Activated CD8-positive, alpha-beta memory T cell treated with anti-CD3 and anti-CD28 coated beads for 24 hours (primary cell): ENCODE data around the gene CLSTN1.
"Not testable (repeated sequence)": the region's sequence is repeated elsewhere in the genome, so short reads cannot be mapped to it uniquely, and the experiment has no call there.

ENCODE experiments used
- DNase-seq: peaks from one replicate; pipeline ENCODE4 v3.0.0-alpha.2; 2020

CLSTN1 gene

DNA sequence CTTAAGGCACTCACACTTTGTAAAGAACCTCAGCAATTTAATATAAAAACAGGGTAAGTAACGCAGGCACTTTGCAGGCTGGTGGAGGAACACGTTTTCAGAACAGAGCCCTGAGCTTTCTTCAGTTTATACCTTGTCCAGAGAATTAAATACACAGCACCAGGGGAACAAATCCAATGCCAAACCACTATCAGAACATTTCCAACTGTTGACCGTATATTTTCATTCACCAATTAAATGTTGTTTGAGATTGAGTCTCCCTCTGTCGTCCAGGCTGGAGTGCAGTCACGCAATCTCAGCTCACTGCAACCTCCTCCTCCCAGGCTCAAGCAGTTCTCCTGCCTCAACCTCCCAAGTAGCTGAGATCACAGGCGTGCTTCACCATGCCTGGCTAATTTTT lies 29.7 kb downstream of the CLSTN1 start:
- DNase-seq = no peak

- DNase-seq = no peak
Measured at GRCh38 chr1:9793291-9793690, 30.5 kb downstream of the CLSTN1 start.

- no peak for DNase-seq
Measured at GRCh38 chr1:9792156-9793042, 31.4 kb downstream of the CLSTN1 start.

GRCh38 chr1:9789700-9790099 lies 34.1 kb downstream of the CLSTN1 start:
- not testable (repeated sequence) for DNase-seq

- DNase-seq = peak; percentile 73
Measured at GRCh38 chr1:9787702-9788101, 36.1 kb downstream of the CLSTN1 start.

DNA sequence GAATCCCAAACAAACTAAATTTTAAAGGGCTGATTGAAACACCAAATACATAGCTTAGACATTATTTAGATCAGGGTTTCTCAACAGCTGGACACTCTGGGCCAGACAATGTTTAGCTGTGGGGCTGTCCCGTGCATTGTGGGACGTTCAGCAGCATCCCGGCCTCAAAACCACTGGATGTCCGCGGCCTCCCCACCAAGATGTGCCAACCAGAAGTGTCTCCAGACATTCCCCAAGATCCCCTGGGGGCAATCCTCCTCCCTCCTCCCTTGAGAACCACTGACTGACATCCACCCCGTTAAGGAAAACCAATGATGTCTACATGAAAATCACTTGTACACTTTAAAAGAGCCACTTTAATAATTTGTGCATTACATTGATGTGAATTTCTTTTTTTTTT lies 38.4 kb downstream of the CLSTN1 start:
- no peak for DNase-seq

- peak; percentile 76 for DNase-seq
Measured at GRCh38 chr1:9784508-9785133, 39.1 kb downstream of the CLSTN1 start.

GRCh38 chr1:9782897-9783296 lies 40.9 kb downstream of the CLSTN1 start:
- DNase-seq = no peak

DNA sequence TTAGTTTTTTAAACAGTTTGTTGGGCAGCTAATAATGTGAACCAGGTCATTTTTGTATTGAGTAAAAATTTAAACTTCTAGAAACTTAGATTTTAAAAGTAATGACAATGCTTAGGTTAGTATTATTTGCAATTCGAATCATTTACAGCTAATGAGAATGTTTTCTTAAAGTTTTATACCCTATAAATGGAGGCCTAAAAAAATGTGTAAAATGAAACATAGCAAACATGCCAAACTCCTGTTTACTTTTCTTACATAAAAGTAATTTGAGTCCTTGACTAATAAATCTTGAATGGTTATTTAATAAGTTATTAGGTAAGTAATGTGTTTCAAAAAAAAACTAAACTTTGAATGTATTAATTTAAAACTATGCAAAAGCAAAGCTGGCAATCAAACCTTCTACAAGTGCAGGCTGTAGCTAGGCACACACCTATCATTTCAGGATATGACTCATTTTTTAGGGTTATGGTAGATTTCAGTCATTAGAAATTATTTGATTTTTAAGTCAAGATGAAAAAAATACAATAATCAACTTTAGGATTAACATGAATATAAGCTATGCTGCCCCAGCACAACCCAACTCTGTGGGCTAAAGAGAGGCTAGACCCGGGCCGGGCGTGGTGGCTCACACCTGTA lies 41.5 kb downstream of the CLSTN1 start:
- DNase-seq = no peak

DNA sequence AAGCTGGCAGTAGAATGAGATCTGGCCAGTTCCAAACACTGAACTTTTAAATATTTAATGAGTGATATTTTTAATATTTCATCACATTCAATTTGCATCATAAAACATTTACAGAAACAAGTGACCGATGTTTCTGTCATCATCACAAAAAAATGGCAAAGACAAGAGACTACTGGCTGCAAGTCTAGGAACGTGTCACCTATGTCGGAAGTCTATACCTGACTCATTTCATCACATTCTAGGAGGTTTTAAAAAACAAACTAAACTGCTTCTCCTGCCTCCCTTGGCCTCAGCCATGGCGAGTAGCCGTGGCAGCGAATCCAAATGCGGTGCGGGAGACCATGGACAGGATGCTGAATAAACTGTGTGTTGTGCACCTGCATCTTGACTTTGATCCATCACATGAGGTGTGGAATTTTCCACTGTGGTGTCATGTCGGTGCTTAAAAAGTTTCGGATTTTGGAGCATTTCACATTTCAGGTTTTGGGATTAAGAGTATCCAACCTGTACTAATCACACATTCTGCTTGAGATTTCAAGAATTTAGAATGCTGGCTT lies 43.1 kb downstream of the CLSTN1 start:
- DNase-seq = no peak

GRCh38 chr1:9778905-9779304 lies 44.9 kb downstream of the CLSTN1 start:
- no peak for DNase-seq

- DNase-seq = no peak
Measured at GRCh38 chr1:9776685-9777084, 47.1 kb downstream of the CLSTN1 start.

GRCh38 chr1:9774712-9775679 lies 48.8 kb downstream of the CLSTN1 start:
- no peak for DNase-seq

DNA sequence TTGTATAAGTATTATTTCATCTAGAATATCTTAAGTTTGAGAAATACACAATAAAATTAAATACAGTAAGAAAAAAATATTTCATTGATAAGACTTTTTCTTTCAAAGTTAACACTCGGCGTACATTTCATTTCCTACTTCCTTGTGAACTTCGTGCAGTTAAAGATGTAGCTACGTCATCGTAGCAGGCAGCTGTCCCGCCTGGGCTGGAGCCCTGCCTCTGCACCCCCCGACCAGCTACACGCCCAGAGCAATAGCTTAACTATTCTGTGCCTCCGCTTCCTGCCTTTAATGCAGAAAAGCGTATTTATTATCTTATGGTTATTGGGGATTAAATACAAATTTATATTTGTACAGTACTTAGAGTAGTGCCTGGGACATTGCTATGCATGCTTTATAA lies 53.5 kb downstream of the CLSTN1 start:
- no peak for DNase-seq

DNA sequence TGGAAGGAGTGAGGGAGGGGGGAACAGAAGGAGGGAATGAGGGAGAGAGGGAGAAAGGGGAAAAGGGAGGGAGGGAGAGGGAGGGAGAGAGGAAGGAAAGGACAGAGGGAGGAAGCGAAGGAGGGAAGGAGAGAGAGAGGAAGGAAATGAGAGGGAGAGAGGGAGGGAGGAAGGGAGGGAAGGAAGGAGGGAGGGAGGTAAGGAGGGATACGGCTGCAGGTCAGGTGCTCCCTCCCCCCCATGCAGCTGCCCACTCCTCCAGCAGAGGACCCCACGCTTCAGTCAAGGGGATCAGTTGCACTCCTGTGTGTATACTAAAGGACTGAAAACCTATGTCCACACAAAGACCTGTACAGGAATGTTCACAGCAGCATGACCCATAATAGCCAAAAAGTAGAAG lies 54.8 kb downstream of the CLSTN1 start:
- DNase-seq = no peak

GRCh38 chr1:9767964-9768668 lies 55.6 kb downstream of the CLSTN1 start:
- no peak for DNase-seq

DNA sequence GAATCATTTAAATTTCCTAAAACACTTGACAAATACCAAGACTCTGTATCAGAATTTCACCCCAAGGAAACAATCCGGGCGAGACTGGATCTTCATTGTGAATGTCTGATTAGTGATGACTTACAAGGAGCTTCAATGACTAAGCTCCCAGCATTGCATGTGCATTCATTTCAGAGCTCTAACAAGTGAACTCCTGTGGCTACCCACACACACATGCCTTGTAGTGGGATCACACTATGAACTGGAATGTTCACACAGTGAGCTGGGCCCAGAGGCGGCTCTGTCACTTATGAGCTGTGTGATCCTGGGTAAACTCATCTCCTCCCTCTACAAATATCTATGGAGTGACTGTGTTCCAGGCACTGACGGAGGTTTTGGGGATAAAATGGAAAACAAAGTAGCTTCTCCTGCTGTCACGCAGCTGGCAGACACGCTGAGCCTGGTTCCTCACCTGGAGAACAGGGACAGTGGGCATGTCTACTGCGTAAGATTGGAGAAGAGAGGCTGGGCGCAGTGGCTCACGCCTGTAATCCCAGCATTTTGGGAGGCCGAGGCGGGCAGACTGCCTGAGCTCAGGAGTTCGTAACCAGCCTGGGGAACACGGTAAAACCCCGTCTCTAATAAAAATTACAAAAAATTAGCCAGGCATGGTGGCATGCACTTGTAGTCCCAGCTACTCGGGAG lies 56.9 kb downstream of the CLSTN1 start:
- DNase-seq = no peak

DNA sequence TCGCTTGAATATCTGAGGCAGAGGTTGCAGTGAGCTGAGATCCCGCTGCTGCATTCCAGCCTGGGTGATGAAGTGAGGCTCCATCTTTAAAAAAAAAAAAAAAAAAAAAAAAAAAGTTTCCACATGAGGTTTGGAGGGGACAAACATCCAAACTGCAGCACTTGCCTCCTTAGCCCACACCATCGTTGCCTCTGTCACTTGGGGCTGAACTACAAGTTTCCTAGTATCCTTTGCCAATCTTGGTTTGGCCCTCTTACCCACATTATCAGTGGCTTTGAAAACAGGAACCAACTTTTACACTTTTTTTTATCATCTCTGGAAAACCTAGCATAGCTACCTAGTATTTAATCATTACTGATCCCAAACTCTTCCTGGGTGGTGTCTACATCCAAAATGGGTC lies 59.2 kb downstream of the CLSTN1 start:
- no peak for DNase-seq

- DNase-seq = no peak
Measured at GRCh38 chr1:9763914-9764313, 59.9 kb downstream of the CLSTN1 start.

DNA sequence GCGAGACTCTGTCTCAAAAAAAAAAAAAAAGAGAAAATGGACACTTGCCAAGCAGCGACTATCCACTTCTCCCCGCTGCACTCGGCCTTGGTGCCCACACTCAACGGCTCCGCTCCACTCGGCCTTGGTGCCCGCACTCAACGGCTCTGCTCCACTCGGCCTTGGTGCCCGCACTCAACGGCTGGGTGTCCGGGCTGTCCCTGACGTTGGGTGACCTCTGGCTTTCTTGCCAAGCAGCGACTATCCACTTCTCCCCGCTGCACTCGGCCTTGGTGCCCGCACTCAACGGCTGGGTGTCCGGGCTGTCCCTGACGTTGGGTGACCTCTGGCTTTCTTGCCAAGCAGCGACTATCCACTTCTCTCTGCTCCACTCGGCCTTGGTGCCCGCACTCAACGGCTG lies 61.3 kb downstream of the CLSTN1 start:
- DNase-seq = not testable (repeated sequence)

DNA sequence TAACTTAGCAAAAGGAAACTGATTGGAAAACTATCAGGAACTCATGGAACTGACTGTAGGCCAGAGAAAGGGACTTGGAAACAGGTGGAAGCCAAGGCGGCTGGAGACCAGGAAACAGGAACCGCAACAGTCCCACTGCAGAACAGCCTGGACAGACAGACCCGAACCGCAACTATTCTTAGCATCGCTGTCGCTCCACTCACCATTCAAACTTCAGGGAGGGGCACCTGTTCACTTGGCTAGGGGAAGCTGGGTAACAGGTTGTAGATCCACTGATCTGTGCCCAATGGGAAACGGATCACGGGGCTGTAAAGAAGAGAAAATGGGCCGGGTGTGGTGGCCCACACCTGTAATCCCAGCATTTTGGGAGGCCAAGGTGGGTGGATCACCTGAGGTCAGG lies 61.9 kb downstream of the CLSTN1 start:
- no peak for DNase-seq
